HUES64 (cell line): Measurements from ENCODE around the gene PLA2G6.
A peak's percentile ranks its signal among the peaks of the same experiment; 100 is the strongest.

ENCODE experiments used
- H3K27ac ChIP-seq: 2 replicates; pipeline ENCODE4 v1.7.0; 2013; ENCODE audit warnings: low read depth, low read length, inconsistent platforms
- H3K27me3 ChIP-seq: 2 replicates; pipeline ENCODE4 v1.6.1; 2013; ENCODE audit warnings: mild to moderate bottlenecking, low read length; ENCODE audit not compliant: insufficient read depth
- H3K36me3 ChIP-seq: 2 replicates; pipeline ENCODE4 v1.6.1; 2013; ENCODE audit warnings: mild to moderate bottlenecking, low read length; ENCODE audit not compliant: insufficient read depth
- H3K4me1 ChIP-seq: 2 replicates; pipeline ENCODE4 v1.6.1; 2013; ENCODE audit warnings: mild to moderate bottlenecking, low read length, moderate library complexity; ENCODE audit not compliant: insufficient read depth
- H3K4me3 ChIP-seq: 2 replicates; pipeline ENCODE4 v1.5.1; 2013; ENCODE audit warnings: mild to moderate bottlenecking, low read length, moderate library complexity
- H3K9ac ChIP-seq: 2 replicates; pipeline ENCODE4 v1.6.1; 2013; ENCODE audit warnings: mild to moderate bottlenecking, low read depth, low read length
- H3K9me3 ChIP-seq: 2 replicates; pipeline ENCODE4 v1.6.1; 2013; ENCODE audit warnings: low read depth, low read length; ENCODE audit not compliant: insufficient read depth
- WGBS: fragments of 150-250, 120-280 bp; methylation state at CpG from one replicate; pipeline ENCODE4 v1.1.7; 2013; ENCODE audit warnings: missing lambda C conversion rate; 5-methylcytosine and 5-hydroxymethylcytosine counted together

The PLA2G6 gene

DNA sequence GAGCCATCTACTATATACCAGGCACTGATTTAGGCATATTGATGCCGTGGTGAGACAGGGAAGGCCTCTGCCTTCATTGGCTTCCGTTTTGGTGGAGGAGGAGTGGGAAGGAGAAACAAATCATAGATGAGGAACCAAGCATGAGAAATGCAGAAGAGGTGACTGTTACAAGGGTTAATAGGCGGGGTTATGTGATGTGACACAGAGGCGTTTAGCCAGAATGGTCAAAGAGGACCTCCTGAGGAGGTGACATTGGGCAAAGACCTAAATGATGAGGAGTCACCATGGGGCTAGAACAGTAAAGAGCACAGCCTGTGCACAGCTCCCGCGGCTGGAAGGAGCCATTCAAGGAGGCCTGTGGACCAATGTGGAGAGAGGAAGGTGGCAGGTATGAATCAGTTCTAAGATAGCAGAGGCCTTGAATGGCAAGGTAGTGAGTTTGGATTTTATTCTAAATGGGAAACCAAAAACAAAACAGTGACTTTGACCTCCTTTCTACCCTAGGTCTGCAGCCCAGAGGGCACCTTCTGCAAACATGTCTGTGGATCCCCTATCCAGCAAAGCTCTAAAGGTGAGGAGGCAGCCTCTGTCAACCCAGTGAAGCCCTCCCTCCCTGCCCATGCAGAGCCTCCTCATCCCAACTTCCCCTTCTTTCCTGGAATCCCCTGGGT is 31.8 kb upstream of the PLA2G6 start:
- no peak overlapping the region for H3K4me3 ChIP-seq
- no peak overlapping the region for H3K9ac ChIP-seq
- H3K4me1 ChIP-seq = peaks cover 10% of the 10 kb centered on the region
- H3K36me3 ChIP-seq = no peaks in the 10 kb centered on the region
- no peak overlapping the region for H3K27ac ChIP-seq
- WGBS = 86% methylated on average over 6 of the region's 6 CpGs
- no peaks in the 10 kb centered on the region for H3K9me3 ChIP-seq
- peaks cover 8% of the 10 kb centered on the region for H3K27me3 ChIP-seq

- peaks cover 8% of the 10 kb centered on the region for H3K27me3 ChIP-seq
- no peaks in the 10 kb centered on the region for H3K36me3 ChIP-seq
- H3K27ac ChIP-seq = no peak overlapping the region
- H3K4me1 ChIP-seq = peaks cover 3% of the 10 kb centered on the region; the same call in 1 of the 2 replicates
- H3K4me3 ChIP-seq = no peak overlapping the region
- WGBS = 84% methylated on average over 1 of the region's 2 CpGs
- no peaks in the 10 kb centered on the region for H3K9me3 ChIP-seq
- H3K9ac ChIP-seq = no peak overlapping the region
Measured at GRCh38 chr22:38212442-38212841, 30.8 kb upstream of the PLA2G6 start.

- H3K4me3 ChIP-seq = no peak overlapping the region
- H3K27me3 ChIP-seq = peaks cover 8% of the 10 kb centered on the region
- no peaks in the 10 kb centered on the region for H3K36me3 ChIP-seq
- no peak overlapping the region for H3K9ac ChIP-seq
- 94% methylated on average over 7 of the region's 7 CpGs for WGBS
- H3K9me3 ChIP-seq = no peaks in the 10 kb centered on the region
- H3K4me1 ChIP-seq = peaks cover 3% of the 10 kb centered on the region; the same call in 1 of the 2 replicates
- H3K27ac ChIP-seq = no peak overlapping the region
Measured at GRCh38 chr22:38211556-38211955, 29.9 kb upstream of the PLA2G6 start.

DNA sequence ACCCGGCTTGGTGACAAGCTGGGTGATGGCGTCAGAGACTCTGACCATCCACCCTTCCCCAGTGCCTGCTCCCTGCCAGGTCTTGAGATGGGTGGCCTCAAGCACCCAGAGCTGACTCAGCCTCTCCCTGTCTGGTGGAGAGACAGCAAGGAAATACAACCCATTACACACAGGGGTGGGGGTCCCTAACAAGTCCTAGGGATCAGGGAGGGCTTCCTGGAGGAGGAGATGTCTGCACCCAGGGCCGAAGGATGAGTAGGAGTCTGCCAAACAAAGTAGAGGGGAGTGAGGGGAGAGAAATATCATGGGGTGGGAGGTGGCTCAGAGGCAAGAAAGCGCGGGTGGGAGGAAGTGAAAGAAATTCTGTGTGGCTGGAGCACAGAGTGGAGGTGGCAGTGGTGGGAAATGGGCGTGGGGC is 26.9 kb upstream of the PLA2G6 start:
- H3K9me3 ChIP-seq = no peaks in the 10 kb centered on the region
- no peak overlapping the region for H3K4me3 ChIP-seq
- 90% methylated on average over 5 of the region's 6 CpGs for whole genome bisulfite sequencing
- H3K27ac ChIP-seq = no peak overlapping the region
- peaks cover 5% of the 10 kb centered on the region for H3K27me3 ChIP-seq
- H3K4me1 ChIP-seq = peaks cover 3% of the 10 kb centered on the region; the same call in 1 of the 2 replicates
- H3K36me3 ChIP-seq = no peaks in the 10 kb centered on the region
- H3K9ac ChIP-seq = no peak overlapping the region

GRCh38 chr22:38207898-38208432 is 26.3 kb upstream of the PLA2G6 start:
- Histone ChIP-seq H3K4me1 (peaks cover 4% of the 10 kb centered on the region; the same call in 1 of the 2 replicates), H3K9me3 (no peaks in the 10 kb centered on the region), H3K4me3 (no peak overlapping the region), H3K27ac (no peak overlapping the region), H3K27me3 (peaks cover 10% of the 10 kb centered on the region), H3K36me3 (no peaks in the 10 kb centered on the region), H3K9ac (no peak overlapping the region)
- WGBS = 94% methylated on average over 7 of the region's 7 CpGs

DNA sequence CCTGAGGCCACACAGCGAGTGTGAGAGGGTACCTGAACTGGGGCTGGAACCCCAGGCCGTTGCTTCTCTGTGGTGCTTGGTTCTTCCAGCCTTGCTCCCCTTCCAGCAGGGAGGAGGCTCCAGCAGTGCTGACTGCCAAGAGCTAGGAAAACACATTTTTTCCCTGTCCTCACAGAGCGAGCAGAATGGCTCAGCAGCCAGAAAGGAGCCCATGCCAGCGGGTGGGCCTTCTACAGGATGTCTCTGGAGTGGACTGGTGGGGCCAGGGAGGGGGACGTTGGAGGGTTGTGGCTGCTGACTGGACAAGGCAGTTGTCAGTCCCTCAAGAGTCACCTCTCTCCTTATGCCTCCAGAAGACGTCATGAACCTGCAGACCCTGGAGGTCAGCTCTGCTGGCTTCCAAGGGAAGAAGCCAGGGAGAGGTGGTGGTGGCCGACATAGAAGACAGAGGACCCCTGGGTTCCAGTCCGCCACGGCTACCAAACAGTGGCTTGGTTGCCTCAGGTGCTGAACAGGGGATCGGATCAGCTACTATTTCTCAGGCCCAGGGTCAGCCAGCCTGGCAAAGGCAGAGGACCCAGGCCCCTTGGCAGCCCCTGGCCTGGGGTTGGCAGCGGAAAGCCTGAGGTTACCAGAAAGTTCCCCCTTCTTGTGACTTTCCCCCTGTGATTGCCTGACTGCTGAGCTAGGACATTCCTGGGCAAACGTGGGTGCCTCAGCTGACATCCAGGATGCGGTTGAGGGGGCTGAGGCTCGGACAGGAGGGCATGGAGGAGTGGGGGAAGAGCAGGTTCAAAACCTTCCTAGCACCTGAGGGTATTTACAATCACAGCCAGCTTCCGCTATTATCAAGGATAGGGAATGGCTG is 23.9 kb upstream of the PLA2G6 start:
- no peaks in the 10 kb centered on the region for H3K9me3 ChIP-seq
- WGBS = 88% methylated on average over 15 of the region's 15 CpGs
- no peak overlapping the region for H3K27ac ChIP-seq
- H3K4me1 ChIP-seq = peaks cover 8% of the 10 kb centered on the region; the same call in 1 of the 2 replicates
- H3K4me3 ChIP-seq = no peak overlapping the region
- H3K36me3 ChIP-seq = no peaks in the 10 kb centered on the region
- H3K27me3 ChIP-seq = peaks cover 22% of the 10 kb centered on the region
- no peak overlapping the region for H3K9ac ChIP-seq

- H3K9me3 ChIP-seq = no peaks in the 10 kb centered on the region
- WGBS = 90% methylated on average over 7 of the region's 7 CpGs
- no peak overlapping the region for H3K4me3 ChIP-seq
- peaks cover 8% of the 10 kb centered on the region; the same call in 1 of the 2 replicates for H3K4me1 ChIP-seq
- no peaks in the 10 kb centered on the region for H3K36me3 ChIP-seq
- H3K9ac ChIP-seq = no peak overlapping the region
- H3K27ac ChIP-seq = no peak overlapping the region
- peaks cover 22% of the 10 kb centered on the region for H3K27me3 ChIP-seq
Measured at GRCh38 chr22:38204784-38205183, 23.2 kb upstream of the PLA2G6 start.

DNA sequence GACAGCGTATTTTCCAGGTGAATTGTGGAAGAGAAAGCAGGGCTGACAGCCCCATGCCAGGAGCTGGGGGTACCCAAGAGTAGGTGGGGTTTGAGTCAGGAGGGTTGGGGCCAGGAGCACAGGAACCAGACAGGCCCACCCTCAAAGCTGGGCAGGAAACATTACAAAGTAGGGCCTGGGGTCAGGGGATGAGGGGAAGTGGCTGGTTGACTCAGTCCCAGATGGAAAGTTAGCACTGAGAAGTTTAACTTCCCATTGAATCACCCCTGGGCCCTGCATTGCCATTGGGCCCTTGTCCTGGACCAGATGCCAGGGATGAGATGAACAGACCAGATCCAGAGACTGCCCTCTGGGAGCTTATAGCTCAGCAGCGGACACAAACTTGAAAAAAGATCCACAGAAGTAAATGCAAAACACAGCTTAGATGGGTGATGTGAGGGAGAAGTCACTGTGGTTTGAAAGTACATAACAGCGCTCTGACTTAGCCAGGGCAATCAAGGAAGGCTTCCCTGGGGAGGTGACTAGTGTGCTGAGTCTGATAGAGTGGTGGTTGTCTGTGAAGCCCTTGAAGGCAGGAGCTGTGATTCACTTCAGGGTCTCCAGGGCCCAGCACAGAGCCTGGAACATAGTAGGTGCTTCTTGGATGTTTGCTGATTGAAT is 22.4 kb upstream of the PLA2G6 start:
- H3K4me3 ChIP-seq = peak overlapping the region; percentile 76
- H3K27me3 ChIP-seq = peaks cover 22% of the 10 kb centered on the region
- 91% methylated on average over 3 of the region's 3 CpGs for WGBS
- peaks cover 8% of the 10 kb centered on the region; the same call in 1 of the 2 replicates for H3K4me1 ChIP-seq
- H3K9me3 ChIP-seq = no peaks in the 10 kb centered on the region
- H3K27ac ChIP-seq = no peak overlapping the region
- no peaks in the 10 kb centered on the region for H3K36me3 ChIP-seq
- no peak overlapping the region for H3K9ac ChIP-seq

DNA sequence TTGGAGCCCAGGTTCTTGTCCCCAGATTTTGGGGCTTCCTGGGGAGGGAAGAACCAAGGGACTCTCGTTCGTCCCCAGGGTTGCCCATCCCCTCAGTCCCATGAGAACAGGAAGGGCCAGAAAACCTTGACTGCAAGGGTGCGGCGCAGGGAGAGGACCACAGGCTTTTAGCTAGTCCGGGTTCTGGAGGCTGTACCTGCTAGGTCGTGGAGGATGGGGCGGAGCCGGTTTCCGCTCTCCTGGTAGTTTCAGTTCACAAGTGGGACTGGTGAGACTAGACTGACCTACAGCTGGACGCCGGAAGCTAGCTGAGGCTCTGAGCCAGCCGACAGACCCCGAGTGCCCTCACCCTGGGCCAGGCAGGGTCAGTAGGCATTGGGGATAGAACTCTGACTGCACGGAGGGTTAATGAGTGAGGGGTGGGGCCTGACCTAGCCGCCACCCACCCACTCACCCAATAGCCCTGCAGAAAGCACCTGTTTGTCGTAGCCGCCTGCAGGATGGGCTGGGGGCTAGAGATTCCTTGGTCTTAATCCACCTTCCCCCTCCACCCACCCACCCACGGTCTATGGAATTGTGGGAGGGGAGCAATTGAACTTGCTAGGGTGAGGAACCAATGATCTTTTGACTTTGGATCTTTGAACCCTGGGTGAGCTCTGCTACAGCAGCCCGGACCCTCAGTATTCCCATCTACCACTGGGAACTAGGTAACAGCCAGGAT is 21.6 kb upstream of the PLA2G6 start:
- Histone ChIP-seq H3K4me1 (peaks cover 8% of the 10 kb centered on the region; the same call in 1 of the 2 replicates), H3K27me3 (peaks cover 22% of the 10 kb centered on the region), H3K9me3 (no peaks in the 10 kb centered on the region), H3K36me3 (no peaks in the 10 kb centered on the region), H3K4me3 (peak overlapping the region; percentile 76), H3K9ac (peak overlapping the region; percentile 80), H3K27ac (no peak overlapping the region; the same call in 1 of the 2 replicates)
- 7% methylated on average over 13 of the region's 19 CpGs for WGBS

GRCh38 chr22:38202437-38203089 is 20.9 kb upstream of the PLA2G6 start:
- under 1% methylated on average over 74 of the region's 74 CpGs for WGBS
- Histone ChIP-seq H3K27me3 (peaks cover 22% of the 10 kb centered on the region), H3K9ac (peak overlapping the region; percentile 80), H3K4me3 (peak overlapping the region; percentile 76), H3K9me3 (no peaks in the 10 kb centered on the region), H3K4me1 (peaks cover 8% of the 10 kb centered on the region; the same call in 1 of the 2 replicates), H3K27ac (peak overlapping the region; percentile 93), H3K36me3 (no peaks in the 10 kb centered on the region)
